ENCODE data around the gene CNDP2.

DNA sequence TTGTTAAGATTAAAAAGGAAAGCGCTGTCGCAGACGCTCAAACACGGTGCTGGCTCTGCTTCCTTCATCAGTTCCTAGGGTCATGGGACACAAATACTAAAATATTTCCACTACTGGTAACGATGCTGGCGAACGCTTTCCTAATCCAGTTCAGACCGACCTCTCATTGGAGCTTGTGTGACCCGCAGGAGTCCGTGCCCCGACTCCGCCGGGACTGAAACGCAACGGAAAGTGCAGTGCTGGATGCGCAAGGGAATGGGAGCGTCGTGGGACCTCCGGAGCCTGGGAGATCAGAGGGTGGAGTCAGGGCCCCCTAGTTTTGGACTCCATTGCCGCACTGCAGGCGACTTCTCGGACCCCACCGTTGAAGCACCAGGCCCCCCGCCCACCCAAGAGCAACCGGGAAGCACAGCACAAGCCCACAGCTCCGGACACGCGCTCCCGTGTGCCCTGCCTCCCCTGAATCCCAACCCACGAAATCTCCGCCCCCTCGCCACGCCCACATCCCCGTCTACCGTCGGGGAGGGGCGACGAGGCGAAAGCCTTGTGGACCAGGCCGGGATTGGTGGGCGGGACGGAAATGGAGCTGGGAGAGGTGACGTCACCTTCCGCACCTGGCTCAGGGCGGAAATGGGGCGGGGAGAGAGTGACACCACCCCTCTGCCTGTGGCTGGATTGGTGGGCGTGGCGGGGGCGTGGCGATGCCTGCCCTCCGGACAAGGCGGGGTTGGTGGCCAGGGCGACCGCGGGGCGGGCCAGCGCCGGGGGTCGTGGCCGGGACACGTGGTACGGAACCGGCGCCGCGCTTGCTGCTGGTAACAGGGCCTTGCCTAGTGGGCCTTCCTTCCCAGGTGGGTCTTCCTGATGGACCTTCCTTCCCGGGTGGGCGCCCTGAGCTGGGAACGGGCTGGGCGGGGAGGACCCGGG lies at the start of gene CNDP2:
- TF ChIP-seq, protein P1, sequence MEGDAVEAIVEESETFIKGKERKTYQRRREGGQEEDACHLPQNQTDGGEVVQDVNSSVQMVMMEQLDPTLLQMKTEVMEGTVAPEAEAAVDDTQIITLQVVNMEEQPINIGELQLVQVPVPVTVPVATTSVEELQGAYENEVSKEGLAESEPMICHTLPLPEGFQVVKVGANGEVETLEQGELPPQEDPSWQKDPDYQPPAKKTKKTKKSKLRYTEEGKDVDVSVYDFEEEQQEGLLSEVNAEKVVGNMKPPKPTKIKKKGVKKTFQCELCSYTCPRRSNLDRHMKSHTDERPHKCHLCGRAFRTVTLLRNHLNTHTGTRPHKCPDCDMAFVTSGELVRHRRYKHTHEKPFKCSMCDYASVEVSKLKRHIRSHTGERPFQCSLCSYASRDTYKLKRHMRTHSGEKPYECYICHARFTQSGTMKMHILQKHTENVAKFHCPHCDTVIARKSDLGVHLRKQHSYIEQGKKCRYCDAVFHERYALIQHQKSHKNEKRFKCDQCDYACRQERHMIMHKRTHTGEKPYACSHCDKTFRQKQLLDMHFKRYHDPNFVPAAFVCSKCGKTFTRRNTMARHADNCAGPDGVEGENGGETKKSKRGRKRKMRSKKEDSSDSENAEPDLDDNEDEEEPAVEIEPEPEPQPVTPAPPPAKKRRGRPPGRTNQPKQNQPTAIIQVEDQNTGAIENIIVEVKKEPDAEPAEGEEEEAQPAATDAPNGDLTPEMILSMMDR (IDR thresholded peaks at IDR 0.05 in 4 of 5, conservative IDR thresholded peaks at IDR 0.05 in 1 of 5), result no peak
- peak; percentile 70 to 77 for TF ChIP-seq POLR2A (IDR thresholded peaks at IDR 0.05)
